ENCODE results near the gene NFASC.

Gene NFASC

GRCh38 chr1:204927673-204928641 is 57.3 kb downstream of the NFASC start:
- H3K4me3 ChIP-seq (ENCODE audit: extremely low read depth, insufficient read depth, low read length, poor library complexity, severe bottlenecking): no peak overlapping the region
- 49 to 68% methylated on average over 5 to 7 of the region's 11 CpGs for WGBS, 2 experiments (ENCODE audit: insufficient coverage in 2 of 2)
- no peak overlapping the region for H3K27ac ChIP-seq (ENCODE audit: low read depth, low read length, severe bottlenecking)
- no peaks in the 10 kb centered on the region for H3K9me3 ChIP-seq (ENCODE audit: control insufficient read depth, low read length)
- peaks cover 32% of the 10 kb centered on the region for H3K4me1 ChIP-seq (ENCODE audit: control insufficient read depth, insufficient read depth, low read length, poor library complexity, severe bottlenecking)
- no peaks in the 10 kb centered on the region for H3K36me3 ChIP-seq (ENCODE audit: control insufficient read depth, insufficient read depth, low read length)

GRCh38 chr1:204928671-204929486 is 58.2 kb downstream of the NFASC start:
- no peak overlapping the region for H3K27ac ChIP-seq (ENCODE audit: low read depth, low read length, severe bottlenecking)
- WGBS, 2 experiments (ENCODE audit: insufficient coverage in 2 of 2): 66 to 75% methylated on average over 3 to 4 of the region's 8 CpGs
- no peak overlapping the region for H3K4me3 ChIP-seq (ENCODE audit: extremely low read depth, insufficient read depth, low read length, poor library complexity, severe bottlenecking)
- peaks cover 24% of the 10 kb centered on the region for H3K4me1 ChIP-seq (ENCODE audit: control insufficient read depth, insufficient read depth, low read length, poor library complexity, severe bottlenecking)
- no peaks in the 10 kb centered on the region for H3K36me3 ChIP-seq (ENCODE audit: control insufficient read depth, insufficient read depth, low read length)
- H3K9me3 ChIP-seq (ENCODE audit: control insufficient read depth, low read length): no peaks in the 10 kb centered on the region

GRCh38 chr1:204929487-204930154 is 59.0 kb downstream of the NFASC start:
- Histone ChIP-seq H3K9me3 (ENCODE audit: control insufficient read depth, low read length) (no peaks in the 10 kb centered on the region), H3K27ac (ENCODE audit: low read depth, low read length, severe bottlenecking) (no peak overlapping the region), H3K4me1 (ENCODE audit: control insufficient read depth, insufficient read depth, low read length, poor library complexity, severe bottlenecking) (peaks cover 17% of the 10 kb centered on the region), H3K4me3 (ENCODE audit: extremely low read depth, insufficient read depth, low read length, poor library complexity, severe bottlenecking) (no peak overlapping the region), H3K36me3 (ENCODE audit: control insufficient read depth, insufficient read depth, low read length) (no peaks in the 10 kb centered on the region)
- 72 to 79% methylated on average over 5 of the region's 6 CpGs for WGBS, 2 experiments (ENCODE audit: insufficient coverage in 2 of 2)

- no peak overlapping the region for H3K27ac ChIP-seq (ENCODE audit: low read depth, low read length, severe bottlenecking)
- no peaks in the 10 kb centered on the region for H3K36me3 ChIP-seq (ENCODE audit: control insufficient read depth, insufficient read depth, low read length)
- H3K9me3 ChIP-seq (ENCODE audit: control insufficient read depth, low read length): no peaks in the 10 kb centered on the region
- H3K4me1 ChIP-seq (ENCODE audit: control insufficient read depth, insufficient read depth, low read length, poor library complexity, severe bottlenecking): peaks cover 12% of the 10 kb centered on the region
- H3K4me3 ChIP-seq (ENCODE audit: extremely low read depth, insufficient read depth, low read length, poor library complexity, severe bottlenecking): no peak overlapping the region
- 79 to 86% methylated on average over 1 to 2 of the region's 3 CpGs for WGBS, 2 experiments (ENCODE audit: insufficient coverage in 2 of 2)
Observed at GRCh38 chr1:204930155-204930523, 59.5 kb downstream of the NFASC start.

GRCh38 chr1:204931313-204931712 is 60.7 kb downstream of the NFASC start:
- H3K9me3 ChIP-seq (ENCODE audit: control insufficient read depth, low read length): no peaks in the 10 kb centered on the region
- H3K27ac ChIP-seq (ENCODE audit: low read depth, low read length, severe bottlenecking): no peak overlapping the region
- no peak overlapping the region for H3K4me3 ChIP-seq (ENCODE audit: extremely low read depth, insufficient read depth, low read length, poor library complexity, severe bottlenecking)
- H3K4me1 ChIP-seq (ENCODE audit: control insufficient read depth, insufficient read depth, low read length, poor library complexity, severe bottlenecking): peaks cover 9% of the 10 kb centered on the region
- 75 to 90% methylated on average over 1 of the region's 1 CpG for WGBS, 2 experiments (ENCODE audit: insufficient coverage in 2 of 2)
- no peaks in the 10 kb centered on the region for H3K36me3 ChIP-seq (ENCODE audit: control insufficient read depth, insufficient read depth, low read length)

GRCh38 chr1:204931768-204932572 is 61.3 kb downstream of the NFASC start:
- H3K4me1 ChIP-seq (ENCODE audit: control insufficient read depth, insufficient read depth, low read length, poor library complexity, severe bottlenecking): peaks cover 9% of the 10 kb centered on the region
- 86 to 96% methylated on average over 3 to 4 of the region's 7 CpGs for WGBS, 2 experiments (ENCODE audit: insufficient coverage in 2 of 2)
- H3K27ac ChIP-seq (ENCODE audit: low read depth, low read length, severe bottlenecking): no peak overlapping the region
- no peaks in the 10 kb centered on the region for H3K36me3 ChIP-seq (ENCODE audit: control insufficient read depth, insufficient read depth, low read length)
- no peaks in the 10 kb centered on the region for H3K9me3 ChIP-seq (ENCODE audit: control insufficient read depth, low read length)
- H3K4me3 ChIP-seq (ENCODE audit: extremely low read depth, insufficient read depth, low read length, poor library complexity, severe bottlenecking): no peak overlapping the region

- Histone ChIP-seq H3K4me1 (ENCODE audit: control insufficient read depth, insufficient read depth, low read length, poor library complexity, severe bottlenecking) (peaks cover 9% of the 10 kb centered on the region), H3K9me3 (ENCODE audit: control insufficient read depth, low read length) (no peaks in the 10 kb centered on the region), H3K4me3 (ENCODE audit: extremely low read depth, insufficient read depth, low read length, poor library complexity, severe bottlenecking) (no peak overlapping the region), H3K36me3 (ENCODE audit: control insufficient read depth, insufficient read depth, low read length) (no peaks in the 10 kb centered on the region), H3K27ac (ENCODE audit: low read depth, low read length, severe bottlenecking) (no peak overlapping the region)
- 76 to 89% methylated on average over 7 of the region's 7 CpGs for WGBS, 2 experiments (ENCODE audit: insufficient coverage in 2 of 2)
Observed at GRCh38 chr1:204932573-204932909, 61.9 kb downstream of the NFASC start.

GRCh38 chr1:204935155-204935554 is 64.5 kb downstream of the NFASC start:
- no peak overlapping the region for H3K27ac ChIP-seq (ENCODE audit: low read depth, low read length, severe bottlenecking)
- no peaks in the 10 kb centered on the region for H3K36me3 ChIP-seq (ENCODE audit: control insufficient read depth, insufficient read depth, low read length)
- no peaks in the 10 kb centered on the region for H3K9me3 ChIP-seq (ENCODE audit: control insufficient read depth, low read length)
- H3K4me1 ChIP-seq (ENCODE audit: control insufficient read depth, insufficient read depth, low read length, poor library complexity, severe bottlenecking): no peaks in the 10 kb centered on the region
- 89 to 95% methylated on average over 3 of the region's 3 CpGs for WGBS, 2 experiments (ENCODE audit: insufficient coverage in 2 of 2)
- H3K4me3 ChIP-seq (ENCODE audit: extremely low read depth, insufficient read depth, low read length, poor library complexity, severe bottlenecking): no peak overlapping the region

- no peak overlapping the region for H3K4me3 ChIP-seq (ENCODE audit: extremely low read depth, insufficient read depth, low read length, poor library complexity, severe bottlenecking)
- H3K9me3 ChIP-seq (ENCODE audit: control insufficient read depth, low read length): no peaks in the 10 kb centered on the region
- H3K36me3 ChIP-seq (ENCODE audit: control insufficient read depth, insufficient read depth, low read length): no peaks in the 10 kb centered on the region
- 47 to 52% methylated on average over 3 to 4 of the region's 4 CpGs for WGBS, 2 experiments (ENCODE audit: insufficient coverage in 2 of 2)
- no peak overlapping the region for H3K27ac ChIP-seq (ENCODE audit: low read depth, low read length, severe bottlenecking)
- H3K4me1 ChIP-seq (ENCODE audit: control insufficient read depth, insufficient read depth, low read length, poor library complexity, severe bottlenecking): no peaks in the 10 kb centered on the region
Observed at GRCh38 chr1:204936765-204937164, 66.1 kb downstream of the NFASC start.

GRCh38 chr1:204937901-204938300 is 67.2 kb downstream of the NFASC start:
- no peaks in the 10 kb centered on the region for H3K4me1 ChIP-seq (ENCODE audit: control insufficient read depth, insufficient read depth, low read length, poor library complexity, severe bottlenecking)
- no peaks in the 10 kb centered on the region for H3K36me3 ChIP-seq (ENCODE audit: control insufficient read depth, insufficient read depth, low read length)
- no peak overlapping the region for H3K27ac ChIP-seq (ENCODE audit: low read depth, low read length, severe bottlenecking)
- no peak overlapping the region for H3K4me3 ChIP-seq (ENCODE audit: extremely low read depth, insufficient read depth, low read length, poor library complexity, severe bottlenecking)
- 81 to 86% methylated on average over 11 of the region's 11 CpGs for WGBS, 2 experiments (ENCODE audit: insufficient coverage in 2 of 2)
- H3K9me3 ChIP-seq (ENCODE audit: control insufficient read depth, low read length): no peaks in the 10 kb centered on the region
